Suprapubic skin (tissue), 4 donors: Measurements from ENCODE around the gene VWF.

ENCODE experiments used
- EP300 ChIP-seq: sonication (generic); formaldehyde crosslinking; IDR thresholded peaks from one replicate; pipeline ENCODE4 v1.6.1; 2017; ENCODE audit warnings: antibody characterized with exemption
- POLR2A ChIP-seq, 2 donors: fragments of 450-650 bp; IDR thresholded peaks; one replicate each; pipeline ENCODE4 v1.6.1; 2017; ENCODE audit warnings: antibody characterized with exemption in 2 of 2, mild to moderate bottlenecking in 2 of 2, moderate library complexity in 2 of 2
- POLR2AphosphoS5 ChIP-seq, 3 donors: sonication (generic); formaldehyde crosslinking; IDR thresholded peaks; one replicate each; pipeline ENCODE4 v1.6.1; 2017; ENCODE audit warnings: antibody characterized with exemption in 3 of 3
- TF ChIP-seq, protein P1 (sequence below), 2 donors: fragments of 200-600 bp in 1 of 2; fragments of 450-650 bp in 1 of 2; sonication (generic) in 1 of 2; IDR thresholded peaks; one replicate each; pipeline ENCODE4 v1.5.1; 2016 to 2019; ENCODE audit warnings: antibody characterized with exemption in 2 of 2, mild to moderate bottlenecking in 1 of 2, moderate library complexity in 1 of 2

DNA sequence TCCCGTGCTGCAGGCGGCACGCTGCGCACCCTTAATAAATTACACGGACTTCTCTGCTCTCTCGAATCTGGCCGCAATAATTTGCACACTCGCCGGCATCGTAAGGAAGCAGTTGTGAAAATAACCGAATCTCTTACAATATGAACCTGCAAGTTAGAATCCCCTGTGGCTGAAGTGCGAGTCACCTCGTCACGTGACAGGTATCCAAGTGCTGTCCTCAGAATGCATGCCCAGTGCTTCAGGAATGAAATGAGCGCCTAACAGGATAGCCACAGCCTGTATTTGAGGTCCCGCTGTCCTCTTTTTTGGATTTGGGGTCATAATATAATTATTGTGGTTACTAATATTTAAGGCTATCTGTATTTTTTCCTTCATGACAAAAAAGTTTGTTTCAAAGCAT is 82.0 kb downstream of the VWF start:
- TF ChIP-seq, protein P1, sequence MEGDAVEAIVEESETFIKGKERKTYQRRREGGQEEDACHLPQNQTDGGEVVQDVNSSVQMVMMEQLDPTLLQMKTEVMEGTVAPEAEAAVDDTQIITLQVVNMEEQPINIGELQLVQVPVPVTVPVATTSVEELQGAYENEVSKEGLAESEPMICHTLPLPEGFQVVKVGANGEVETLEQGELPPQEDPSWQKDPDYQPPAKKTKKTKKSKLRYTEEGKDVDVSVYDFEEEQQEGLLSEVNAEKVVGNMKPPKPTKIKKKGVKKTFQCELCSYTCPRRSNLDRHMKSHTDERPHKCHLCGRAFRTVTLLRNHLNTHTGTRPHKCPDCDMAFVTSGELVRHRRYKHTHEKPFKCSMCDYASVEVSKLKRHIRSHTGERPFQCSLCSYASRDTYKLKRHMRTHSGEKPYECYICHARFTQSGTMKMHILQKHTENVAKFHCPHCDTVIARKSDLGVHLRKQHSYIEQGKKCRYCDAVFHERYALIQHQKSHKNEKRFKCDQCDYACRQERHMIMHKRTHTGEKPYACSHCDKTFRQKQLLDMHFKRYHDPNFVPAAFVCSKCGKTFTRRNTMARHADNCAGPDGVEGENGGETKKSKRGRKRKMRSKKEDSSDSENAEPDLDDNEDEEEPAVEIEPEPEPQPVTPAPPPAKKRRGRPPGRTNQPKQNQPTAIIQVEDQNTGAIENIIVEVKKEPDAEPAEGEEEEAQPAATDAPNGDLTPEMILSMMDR (IDR thresholded peaks at IDR 0.05), result no peak
- no peak for TF ChIP-seq POLR2A (IDR thresholded peaks at IDR 0.05)
- TF ChIP-seq POLR2AphosphoS5 (IDR thresholded peaks at IDR 0.05), result no peak
- no peak for TF ChIP-seq EP300
